GM21515 (cell line): ENCODE results near the gene EXPH5.

Source experiments
- ATAC-seq: cut with Tn5 transposase; IDR thresholded peaks from one replicate; pipeline ENCODE4 v1.9.1; 2021; ENCODE audit not compliant: unreplicated experiment

Gene EXPH5

DNA sequence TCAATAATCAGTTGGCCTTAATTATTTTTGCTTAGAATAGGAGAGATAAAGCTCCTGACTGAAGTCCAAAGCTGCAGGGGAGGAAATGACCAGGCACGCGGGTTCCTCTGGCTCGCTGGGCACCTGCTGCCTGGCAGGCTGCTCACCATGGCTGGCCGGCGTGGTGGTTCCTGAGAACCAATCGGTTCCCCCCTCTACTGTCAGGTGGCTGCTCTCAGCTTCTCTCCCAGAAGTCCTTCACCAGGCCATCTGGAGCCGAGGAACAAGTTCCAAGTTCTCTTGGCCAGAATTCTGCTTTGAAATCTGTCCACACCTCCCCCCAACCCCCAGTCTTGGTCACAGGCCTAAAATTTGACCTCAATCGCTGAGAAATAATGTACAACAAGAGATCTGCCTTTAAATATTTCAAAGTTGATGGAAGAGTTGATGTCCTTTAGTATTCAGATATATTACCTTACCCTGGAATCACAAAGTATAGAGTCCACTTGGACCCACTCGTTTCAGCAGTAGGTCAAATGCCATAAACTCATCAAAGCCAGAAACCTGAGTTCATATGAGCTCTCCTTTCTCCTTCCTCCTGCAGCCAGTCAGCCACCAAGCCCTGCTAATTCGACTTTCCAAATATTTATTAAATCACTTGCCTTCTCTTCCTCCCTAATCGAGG lies 25.2 kb downstream of the EXPH5 start:
- no peak for ATAC-seq

DNA sequence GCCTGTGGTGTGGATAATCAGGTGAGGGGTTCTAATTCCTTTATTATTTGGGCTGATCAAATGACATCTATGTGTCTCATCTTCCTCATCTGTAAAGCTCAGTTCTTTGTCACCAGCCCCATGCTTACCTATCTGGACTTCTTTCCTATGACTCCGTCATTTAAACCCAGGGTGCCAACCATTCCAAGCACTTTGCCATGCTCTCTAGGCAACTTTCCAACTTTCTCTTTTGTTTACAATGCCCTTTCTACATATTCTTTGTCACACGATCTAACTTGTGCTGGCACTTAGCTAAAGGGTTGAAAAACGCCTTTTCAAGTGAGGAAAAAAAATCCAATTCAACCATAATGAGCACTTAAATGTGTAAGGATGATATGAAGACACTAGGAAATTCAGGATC lies 27.9 kb downstream of the EXPH5 start:
- ATAC-seq = no peak

DNA sequence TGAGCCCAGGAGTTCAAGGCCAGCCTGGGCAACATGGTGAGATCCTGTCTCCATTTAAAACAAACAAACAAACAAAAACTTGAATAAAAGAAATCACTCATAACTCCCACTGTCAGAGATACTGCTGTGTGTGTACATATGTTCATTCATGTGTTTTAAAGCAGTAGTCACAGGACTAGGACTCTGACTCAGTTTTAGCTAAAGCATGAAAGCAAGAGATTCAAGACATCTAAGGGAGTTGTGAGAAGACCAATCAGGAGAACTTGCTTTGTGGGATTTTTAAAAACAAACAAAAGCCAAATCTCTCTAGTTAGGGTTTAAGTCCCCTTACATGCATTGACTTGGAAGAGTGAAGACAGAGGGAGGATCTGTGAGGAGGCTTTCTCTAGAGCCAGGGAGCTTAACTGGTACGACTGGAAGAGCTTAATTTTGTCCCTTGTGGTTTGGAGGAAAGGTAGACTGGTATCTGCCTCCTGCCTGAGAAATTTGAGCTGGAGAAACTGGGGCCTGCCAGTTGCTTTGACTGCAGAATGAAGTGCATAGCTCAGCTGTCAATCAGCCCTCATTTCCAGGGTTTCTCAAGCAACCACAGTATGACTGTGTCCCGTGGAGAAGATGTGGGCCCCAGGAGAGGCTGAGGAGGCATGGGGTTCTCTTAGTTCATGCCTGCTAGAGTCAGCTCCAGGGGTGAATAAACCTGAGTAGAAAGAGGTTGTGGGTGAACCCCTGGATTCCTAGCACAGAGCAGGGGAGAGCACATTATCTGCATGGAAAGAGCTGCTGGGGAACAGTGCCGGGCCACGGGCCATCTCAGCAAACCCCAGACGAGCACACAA lies 30.6 kb downstream of the EXPH5 start:
- no peak for ATAC-seq

DNA sequence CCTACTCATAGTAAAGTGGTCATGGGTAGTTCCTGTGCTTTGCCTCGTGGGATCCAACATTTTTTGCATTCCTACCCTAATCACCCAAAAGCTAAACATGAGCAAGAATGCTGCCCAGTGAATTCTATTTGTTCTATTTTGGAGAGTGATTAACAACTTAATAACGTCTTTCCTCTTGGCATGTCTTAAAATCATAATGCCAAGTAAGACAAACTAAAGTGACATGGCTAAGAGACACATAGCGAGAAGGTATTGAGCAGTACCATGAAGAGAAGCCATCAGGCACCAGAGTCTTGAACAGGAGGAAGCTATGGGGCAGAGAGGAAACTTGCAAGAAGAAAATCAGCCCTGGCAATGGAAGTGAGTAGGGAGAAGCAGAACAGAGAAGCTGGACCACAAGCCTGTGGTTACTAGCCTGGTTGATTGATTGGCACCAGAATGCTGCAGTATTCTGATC lies 32.0 kb downstream of the EXPH5 start:
- no peak for ATAC-seq

DNA sequence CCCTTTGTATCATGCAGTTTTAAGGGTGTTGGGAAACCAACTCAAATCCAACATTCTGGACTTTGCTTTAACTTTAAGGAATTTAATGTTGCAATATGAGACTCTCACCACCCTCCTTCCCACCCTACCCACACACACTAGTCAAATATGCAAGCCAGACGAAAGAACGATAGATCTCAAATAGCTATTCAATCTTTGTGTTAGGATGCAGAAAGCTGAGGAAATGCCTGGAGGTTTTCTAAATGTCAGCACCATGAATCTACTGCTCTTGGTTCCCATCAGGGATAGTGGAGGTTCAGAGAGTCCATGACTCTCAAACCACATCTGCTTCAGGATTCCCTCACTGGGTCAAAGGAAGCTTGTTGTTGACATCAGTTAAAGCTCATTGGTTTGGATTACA lies 33.7 kb downstream of the EXPH5 start:
- ATAC-seq = no peak

DNA sequence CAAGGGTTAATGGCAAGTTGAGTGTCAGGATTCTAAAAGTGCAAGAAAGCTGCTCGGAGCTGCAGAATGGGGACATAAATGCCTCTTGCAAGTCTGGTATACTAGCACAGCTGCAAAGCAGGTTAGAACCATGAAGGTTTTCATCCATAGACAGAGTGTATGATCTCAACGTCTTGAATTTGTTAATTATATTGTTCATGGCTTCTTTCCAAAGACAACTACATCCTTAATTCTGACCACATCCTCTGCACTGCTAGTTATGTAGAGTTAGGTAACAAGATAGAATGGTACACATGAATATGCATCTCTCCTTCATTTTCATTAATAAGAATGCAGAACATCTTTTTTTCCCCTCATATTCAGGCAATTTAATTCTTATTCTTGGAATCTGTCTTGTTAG lies 34.2 kb downstream of the EXPH5 start:
- no peak for ATAC-seq

DNA sequence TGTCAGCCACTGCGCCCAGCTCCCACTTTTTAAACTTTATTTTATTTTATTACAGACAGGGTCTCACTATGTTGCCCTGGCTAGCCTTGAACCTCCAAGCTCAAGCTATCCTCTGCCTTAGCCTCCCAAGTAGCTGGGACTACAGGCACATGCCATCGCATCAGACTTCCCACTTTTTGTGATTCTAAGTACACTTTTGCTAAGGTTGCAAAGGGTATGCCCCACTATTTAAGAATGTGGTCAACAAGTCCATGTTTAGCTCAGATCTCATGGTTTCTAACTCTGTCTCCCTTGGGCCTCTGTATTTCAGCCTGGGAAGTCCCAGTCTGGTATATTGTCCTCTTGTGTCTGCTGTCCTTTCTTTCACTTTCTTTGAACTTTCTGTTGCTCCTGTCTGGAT lies 35.3 kb downstream of the EXPH5 start:
- no peak for ATAC-seq

DNA sequence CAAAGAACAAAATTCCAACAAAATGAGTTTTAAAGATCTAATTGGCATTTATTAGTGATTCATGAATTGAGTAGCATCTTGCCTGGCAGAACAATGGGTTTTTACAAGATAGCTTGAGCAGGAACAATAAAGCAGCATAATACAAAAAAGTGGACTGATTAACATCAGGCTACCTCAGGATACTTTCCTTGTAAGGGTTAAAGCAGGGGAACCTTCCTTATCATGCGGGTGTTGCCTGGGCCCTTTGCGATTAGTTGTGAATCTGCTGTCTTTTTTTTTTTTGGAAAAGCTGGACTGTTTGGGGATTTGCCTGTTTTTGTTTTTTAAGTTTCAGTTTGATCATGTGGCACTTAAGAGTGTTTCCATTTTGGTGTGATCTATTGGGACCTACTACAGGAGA lies 37.5 kb downstream of the EXPH5 start:
- no peak for ATAC-seq

DNA sequence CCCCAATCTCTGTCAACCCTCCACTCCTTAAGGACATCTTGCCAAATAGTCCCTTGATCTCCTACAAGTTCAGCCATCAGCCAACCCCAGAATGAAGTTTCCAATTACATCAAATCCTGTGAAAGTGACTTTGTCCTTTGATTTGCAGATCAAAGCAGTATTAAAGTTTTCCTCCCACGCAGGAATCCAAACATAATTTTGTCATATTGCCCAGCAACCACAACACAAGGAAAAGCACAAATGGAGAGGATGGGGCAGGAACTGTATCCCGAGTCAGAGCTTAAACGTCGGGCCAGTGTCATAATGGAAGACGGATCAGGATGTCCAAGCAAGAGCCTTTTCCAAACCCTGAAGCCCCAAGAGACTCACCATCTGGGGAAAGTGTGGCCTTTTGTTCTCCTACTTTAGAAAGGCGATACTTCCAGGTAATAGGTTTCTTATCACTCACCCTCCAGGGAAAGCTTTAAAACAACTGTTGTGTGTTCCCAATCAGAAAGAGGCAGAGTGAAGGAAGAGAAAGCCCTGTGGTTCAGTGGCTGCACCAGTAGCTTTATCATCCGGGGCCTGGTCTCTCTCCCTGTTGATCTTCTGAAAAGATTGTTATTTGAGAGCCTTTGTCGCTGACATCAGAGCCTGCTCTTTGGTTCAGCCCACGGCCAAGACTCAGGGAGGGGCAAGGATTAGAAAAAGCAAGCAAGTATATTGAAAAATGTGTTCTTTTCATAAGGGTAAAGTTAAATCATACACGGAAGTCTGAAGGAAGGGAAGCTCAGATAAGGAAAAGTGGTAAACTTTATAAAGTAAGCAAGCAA lies 41.7 kb downstream of the EXPH5 start:
- ATAC-seq = no peak

DNA sequence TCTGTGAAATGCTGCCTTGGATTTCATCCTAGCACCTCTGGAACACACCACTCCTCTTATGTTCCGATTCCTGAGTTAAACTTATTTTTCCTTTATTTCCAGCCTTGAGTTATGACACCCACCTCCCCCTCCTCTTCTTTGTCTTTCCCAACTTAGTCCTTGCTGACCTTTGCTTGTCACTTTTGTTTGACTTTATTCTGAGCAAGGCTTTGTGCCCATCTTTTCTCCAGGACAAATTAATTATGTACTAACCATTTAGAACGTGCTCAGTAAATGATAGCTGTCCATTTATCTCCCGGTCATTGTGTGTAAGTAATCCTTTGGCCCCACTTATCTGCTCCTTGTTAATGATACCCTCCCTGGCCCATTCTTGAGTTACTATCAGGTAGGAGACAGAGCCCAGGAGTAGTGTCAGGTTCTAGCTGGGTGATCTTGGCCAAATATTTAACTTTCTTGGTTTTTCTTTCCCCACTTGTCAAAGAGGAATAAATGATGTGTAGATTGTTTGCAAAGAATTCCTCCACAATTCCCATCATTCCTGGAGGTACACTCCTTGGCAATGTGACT lies 44.2 kb downstream of the EXPH5 start:
- no peak for ATAC-seq

DNA sequence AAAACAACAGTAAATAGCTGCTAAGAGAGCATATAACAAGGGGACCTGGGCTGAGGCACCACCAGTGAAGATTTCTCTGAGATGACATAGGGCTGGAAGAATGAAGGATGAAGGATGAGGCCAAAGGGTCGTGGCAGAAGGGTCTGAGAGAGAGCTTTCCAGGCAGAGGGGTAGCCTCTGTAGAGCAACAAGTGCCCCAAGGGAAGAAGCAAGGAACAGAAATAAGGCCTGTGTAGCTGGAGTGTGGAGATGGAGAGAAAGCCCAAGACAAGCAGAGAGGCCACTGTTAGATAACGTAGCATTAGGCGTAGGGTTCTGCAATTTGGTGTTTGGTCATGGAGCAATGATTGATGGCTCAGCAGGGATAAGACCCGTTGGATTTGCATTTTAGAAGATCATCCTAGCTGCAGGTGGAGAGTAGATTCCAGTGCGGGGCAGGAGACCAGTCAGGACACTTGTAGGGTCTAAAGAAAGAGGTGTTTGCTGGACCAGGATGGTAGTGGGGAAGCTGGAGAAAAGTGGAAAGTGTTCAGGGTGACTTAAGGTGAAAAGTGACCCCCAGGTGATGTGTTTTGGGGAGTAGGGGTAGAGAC lies 47.6 kb downstream of the EXPH5 start:
- ATAC-seq = no peak

DNA sequence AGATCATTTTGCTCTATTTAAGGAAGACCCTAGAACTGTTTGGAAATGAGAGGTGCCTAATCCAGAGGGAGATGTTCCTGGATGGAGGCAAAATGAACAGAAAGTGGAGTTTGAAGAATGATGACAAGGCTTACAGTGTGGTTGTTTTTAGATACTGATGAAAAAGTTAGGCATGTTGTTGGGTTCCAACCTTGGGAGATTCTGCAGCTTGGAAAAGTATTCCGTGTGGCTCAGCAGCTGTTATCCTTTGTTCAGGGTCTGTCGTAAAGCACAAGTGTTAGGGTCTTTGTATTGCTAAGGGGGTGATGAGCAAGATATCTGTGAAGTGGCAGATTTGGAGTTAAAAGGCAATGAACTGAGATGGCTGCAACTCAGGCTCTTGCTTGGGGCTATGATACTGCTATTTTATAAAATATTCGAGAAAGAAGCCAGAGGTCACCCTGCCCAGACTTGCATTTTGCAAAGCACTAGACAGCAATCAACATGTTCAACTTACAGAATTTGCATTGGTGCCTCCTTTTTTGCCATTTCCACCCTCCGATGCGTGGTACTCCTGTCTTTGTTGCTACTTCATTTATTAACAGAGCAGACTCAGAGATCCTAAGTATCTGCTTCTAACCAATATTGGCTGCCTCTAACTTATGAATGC lies 50.1 kb downstream of the EXPH5 start:
- ATAC-seq = no peak

DNA sequence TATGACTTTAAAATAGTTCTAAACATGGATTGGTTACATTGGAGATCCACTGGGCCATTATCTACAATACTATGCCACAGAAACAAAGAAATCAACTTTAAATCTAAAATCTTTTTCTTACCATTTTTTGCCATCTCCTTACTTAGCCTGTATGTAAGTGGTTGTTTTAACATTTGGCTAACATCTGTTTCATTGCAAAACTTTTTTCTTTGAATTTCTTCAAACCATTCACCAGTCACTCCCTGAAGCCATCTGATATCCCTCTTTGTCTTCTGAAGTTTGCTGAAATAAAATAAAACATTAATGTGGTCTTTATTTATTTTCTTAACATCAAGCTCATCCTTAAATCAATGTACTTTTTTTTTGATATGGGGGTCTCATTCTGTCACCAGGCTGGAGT lies 52.0 kb downstream of the EXPH5 start:
- ATAC-seq = no peak

DNA sequence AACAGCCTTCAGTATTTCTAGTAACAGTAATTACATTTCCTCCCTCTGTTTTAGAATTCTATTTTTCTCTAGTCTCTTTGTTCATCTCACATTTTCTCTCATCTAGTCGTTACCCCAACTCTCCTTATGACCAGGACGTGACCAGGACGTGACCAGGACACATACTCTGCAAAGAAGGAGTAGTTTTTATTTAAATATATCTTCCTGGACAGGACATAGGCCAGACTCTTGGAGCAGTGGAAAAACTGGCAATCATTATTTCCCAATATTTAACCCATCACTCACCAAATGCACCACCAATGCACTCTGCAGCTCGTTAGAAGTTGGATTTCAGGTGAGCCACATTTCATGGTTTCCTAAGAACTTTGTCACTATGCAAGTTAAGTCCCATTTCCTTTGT lies 55.1 kb downstream of the EXPH5 start:
- ATAC-seq = no peak

DNA sequence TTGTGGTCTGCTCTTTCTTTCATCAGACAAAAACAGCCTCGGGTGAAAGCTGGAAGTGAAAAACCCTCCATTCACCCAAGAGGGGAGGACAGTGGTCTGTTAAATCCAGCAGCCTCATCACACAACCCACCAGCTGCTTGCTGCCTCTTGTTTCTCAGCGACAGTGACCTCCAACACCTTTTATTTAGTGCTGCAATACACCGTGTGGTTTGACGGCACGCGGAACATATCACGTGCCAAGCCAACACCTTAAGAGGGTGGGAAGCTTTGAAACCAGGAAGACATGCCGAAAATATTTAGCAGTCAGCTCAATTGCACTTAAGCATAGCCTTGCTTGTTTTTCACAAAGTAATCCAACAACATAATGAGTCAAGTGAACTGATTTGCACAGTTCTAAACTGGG lies 55.5 kb downstream of the EXPH5 start:
- ATAC-seq = no peak

DNA sequence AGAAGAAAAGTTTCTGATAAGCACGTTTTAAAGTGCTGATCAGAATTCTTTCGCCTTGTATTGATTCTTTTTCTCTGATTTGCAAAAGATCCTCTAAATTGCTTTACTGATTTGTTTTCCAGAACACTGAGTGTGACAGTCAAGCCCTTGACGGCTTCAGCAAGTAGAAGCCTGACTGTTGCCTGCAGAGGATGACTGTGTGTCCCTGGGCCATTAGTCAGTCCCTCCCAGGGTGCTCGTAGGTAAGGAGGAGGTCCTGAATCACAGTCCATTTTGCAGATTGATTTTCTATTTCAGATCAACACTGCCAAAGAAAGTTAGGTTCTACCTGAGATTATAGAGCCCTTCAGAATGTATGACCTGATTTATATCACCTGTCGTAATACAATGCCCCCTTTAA lies 56.8 kb downstream of the EXPH5 start:
- no peak for ATAC-seq

DNA sequence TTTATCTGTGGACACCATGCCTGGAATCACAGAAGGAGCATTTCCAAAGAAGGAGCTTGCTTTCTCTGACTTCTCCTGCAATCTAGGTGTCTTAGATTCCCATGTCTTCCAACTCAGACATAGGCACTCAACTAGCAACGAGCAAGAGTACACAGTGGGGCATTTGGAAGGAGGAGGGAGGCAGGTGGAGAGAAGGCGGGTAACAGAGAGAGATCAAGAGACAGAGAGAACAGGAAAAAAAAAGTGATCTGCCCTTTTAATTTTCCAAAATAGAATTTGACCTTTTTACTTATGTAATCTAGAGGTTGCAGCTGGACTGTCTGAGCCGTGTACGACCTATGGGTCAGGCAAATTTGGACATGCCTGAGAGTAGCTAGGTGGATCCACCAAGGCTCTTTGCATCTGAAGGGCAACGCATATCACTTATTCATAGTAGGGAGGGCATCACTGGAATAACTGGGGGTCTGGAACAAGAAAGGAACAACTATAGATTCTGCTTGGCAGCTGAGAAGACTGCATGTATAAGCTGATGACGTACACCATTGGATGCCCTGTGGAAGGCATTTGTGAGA lies 58.1 kb downstream of the EXPH5 start:
- ATAC-seq = no peak

DNA sequence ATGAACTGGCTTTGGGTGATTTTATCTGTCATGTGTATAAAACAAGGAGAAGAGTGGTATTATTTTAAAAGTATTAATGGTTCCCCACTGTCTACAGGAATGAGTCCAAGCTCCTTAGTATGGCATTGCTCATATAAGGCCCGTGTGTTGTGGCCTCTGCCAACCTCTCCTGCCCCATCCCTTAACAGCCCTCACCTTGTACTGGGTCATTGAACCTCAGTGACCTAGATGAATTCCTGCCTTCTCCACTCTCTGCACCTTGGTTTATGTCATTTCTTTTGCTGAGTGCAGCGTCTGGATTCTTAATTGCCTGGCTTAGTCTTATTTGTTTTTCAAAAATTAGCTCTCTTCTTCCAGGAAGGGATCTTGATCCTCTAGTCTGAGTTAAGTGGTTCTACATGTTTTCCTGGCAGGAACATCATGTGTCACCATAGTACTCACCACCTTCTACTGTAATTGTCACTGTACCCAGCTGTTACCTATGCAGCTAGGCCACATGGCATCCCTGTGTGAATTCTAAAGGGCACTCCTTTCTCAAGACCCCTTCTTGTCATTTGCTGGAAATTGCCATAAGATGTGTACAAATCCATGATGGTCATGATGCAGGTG lies 59.2 kb downstream of the EXPH5 start:
- no peak for ATAC-seq

DNA sequence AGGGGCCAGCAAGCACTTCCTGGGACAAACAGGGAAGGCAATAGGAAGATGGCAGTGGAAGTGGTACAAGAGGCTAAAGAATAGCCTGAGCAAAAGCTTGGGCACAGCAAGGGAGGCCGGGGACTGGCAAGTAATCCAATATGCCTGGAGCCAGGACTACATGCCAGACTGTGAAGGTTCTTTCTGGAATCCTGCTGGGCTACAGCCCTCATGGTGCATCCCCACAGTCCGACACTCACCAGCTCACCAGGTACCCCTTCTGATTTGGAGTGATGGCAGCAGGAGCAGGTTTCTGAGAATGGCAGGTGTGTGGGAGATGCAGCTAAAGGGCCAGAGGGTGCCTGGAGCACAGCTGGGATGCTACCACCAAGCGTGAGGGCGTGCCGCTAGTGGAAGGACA lies 63.1 kb downstream of the EXPH5 start:
- ATAC-seq = no peak

DNA sequence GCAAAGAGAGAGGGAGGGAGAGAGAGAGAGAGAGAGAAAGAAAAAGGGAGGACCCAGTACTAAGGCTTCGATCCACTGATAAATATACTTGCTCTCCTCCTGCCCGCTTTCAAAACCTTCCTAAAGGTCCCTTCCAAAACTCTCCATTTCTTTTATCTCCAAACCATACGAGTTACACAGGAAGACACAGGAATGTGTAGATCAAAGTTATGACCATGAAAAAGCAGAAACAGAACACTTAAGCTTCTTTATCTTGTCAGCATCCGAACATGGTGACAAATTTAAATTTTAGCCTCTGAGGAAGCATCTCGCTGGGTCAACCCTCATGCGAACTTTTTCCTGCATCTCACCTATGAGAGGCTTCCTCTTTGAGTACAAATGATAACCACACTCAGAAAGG lies 66.2 kb downstream of the EXPH5 start:
- ATAC-seq = no peak
